HTERT RPE-1 (cell line): ENCODE measurements around the gene SIGLEC8.
"Not testable (repeated sequence)": the region's sequence is repeated elsewhere in the genome, so short reads cannot be mapped to it uniquely, and the experiment has no call there.

ENCODE experiments used
- in situ Hi-C: fragments of 300-500 bp; cut with MboI; formaldehyde crosslinking; loops from 4 replicates; pipeline ENCODE4 v1.14.3; 2020; ENCODE audit warnings: low sequenced_read_pairs

SIGLEC8 gene

DNA sequence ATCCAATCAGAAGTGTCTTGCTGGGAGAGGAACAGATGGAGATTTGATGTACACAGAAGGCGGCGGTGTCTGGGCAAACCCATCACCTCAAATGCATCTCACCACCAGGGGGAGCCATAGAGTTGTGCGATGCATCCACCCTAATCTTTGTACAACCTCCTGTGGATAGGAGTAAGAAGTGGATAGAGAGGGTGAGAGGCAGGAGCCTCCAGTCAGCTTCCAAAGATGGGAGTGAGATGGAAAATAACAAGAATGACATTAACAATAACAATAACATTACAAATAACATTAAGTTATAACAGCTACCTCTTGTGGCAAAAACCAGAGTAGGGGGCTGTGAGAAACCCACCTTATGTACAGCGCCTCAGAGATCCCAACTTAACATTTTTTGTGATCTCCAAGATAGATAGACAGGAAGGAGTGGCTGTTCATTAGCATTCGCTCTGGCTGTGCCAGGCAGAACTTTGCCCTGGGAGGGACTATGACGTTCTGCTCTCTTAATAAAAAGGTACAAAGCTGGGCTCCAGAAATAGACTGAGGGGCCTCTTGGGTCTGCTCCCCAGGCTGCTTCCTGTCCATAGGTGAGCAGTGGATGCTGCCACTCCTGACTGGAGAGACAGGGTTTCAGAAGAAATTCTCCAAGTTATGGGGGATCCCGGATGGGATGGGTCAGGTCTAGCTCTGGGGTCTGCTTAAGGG lies 14.9 kb upstream of the SIGLEC8 start:
- in situ Hi-C loops = no loop called here

DNA sequence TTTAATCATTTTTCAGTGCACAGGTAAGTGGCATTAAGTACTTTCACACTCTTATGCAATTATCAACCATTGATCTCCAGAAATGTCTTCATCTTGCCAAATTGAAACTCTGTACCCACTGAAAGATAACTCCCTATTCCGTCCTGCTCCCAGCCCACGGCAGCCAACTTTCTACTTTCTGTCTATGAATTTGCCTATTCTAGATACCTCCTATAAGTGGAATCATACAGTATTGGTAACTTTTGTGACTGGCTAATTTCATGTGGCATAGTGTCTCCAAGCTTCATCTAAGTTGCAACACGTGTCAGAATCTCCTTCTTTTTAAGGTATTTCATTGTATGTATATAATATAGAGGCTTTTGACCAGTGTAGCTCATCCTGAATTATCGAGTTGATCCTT lies 14.4 kb upstream of the SIGLEC8 start:
- in situ Hi-C loops = no loop called here

DNA sequence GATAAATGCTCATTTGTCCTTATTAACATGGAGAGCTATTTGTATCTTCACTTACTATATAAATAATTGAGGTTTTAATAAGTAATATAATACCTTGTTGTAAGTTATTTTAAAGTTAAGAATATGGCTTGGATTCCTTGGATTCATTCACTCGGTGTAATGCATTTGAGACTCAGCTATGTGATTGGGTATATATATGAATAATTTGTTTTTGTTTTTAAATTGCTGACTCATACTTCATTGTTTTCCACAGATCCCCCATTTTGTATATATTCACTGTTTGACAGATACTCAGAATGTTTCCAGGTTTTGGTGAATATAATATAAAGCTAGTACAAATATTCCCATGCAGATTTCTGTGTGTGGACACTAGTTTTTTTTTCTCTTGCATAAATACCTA lies 13.3 kb upstream of the SIGLEC8 start:
- in situ Hi-C loops = no loop called here

DNA sequence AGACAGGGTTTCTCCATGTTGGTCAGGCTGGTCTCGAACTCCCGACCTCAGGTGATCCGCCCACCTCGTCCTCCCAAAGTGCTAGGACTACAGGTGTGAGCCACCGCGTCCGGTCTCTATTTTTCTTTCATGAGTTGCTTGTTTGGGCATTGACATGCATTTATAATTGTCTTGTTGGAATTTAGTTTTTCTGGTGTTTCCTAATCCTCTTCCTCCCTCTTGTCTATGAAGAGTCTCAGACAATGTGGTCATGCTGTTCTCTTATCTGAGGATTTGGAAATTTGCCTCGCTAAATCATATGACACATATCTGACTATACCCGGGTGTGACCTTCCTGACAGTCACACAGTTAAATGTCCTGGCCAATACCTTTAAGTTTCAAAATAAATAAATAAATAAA lies 12.7 kb upstream of the SIGLEC8 start:
- in situ Hi-C loops = no loop called here

DNA sequence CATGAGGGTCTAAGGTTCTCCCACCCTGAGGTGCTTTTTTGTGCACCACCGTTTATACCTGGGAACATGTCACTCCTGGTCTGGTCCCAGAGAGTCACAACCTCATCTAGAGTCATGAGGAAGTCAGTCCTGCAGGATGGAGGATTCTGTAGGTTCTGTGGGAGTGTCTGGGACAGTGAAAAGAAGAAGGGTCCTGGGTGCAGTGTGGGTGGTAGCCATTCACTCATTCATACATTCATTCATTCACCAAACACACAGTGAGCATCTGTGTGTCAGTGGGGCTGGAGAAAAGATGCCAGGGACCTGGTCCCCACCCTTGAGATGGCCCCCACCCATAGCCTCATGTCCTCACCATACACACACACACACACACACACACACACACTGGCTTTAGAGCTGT lies 11.4 kb upstream of the SIGLEC8 start:
- in situ Hi-C loops = no loop called here

DNA sequence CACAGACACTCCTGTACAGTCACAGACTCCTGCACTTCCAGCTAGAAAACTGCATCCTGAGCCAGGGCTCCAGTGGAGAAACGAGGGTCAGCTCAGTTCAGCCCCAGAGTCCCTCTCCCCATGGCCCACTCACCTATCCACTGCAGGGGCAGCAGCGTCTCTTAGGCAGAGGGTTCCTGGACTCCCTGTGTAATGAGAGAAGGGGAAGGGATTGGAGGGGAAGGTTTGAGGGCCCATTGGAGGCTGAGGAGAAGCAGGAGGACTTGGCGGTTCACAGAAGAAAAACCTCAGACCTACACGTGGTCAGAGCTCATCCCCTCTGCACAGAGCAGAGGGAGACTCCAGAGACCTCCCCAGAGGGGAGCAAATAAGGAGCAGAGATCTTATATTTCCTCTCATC lies 10.9 kb upstream of the SIGLEC8 start:
- in situ Hi-C loops = no loop called here

DNA sequence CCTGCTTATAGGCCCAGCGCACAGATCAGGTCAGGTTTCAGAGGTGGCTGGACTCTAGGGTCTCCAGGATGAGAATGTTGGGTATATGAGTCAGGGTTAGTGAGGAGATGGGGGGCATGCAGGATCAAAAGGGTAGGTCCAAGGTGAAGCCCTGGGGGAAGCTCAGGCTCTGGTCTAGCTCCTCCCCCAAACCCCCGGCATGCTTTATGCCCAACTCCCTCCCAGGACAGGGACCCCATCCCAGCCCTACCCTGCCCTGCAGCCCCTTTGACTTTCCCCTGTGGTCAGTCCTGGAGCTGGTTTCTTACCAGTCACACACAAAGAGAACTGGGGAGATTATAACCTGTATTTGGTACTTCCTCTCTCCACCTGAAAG lies 10.3 kb upstream of the SIGLEC8 start:
- in situ Hi-C loops = no loop called here

DNA sequence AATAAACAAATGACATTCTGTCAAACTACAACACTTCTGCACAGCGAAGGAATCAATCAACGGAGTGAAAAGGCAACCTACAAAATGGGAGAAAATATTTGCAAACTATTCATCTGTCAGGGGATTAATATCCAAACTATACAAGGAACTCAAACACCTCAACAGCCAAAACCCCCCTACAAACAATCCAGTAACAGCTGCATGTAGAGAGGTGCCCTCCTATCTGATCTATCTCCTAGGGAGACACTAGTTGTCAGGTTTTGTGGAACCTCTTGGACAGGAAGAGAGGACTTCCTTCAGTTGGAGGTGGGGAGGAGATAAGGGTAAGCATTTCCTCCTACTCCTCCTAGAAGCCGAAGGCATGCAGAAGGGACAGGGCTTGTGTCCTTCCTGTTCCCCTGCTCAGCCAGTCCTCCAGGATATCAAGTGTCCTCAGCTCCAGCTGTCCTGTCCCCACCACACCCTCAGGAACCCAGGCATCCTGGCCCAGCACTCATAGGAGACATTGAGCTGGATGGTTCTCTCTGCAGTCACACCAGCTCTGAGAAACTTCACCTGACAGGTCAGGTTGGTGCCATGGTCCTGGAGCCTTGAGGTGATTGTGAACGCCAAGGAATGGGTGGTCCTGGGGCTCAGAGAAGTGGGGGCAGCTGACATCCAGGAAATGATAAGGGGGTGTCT lies 9.8 kb upstream of the SIGLEC8 start:
- in situ Hi-C loops = no loop called here

DNA sequence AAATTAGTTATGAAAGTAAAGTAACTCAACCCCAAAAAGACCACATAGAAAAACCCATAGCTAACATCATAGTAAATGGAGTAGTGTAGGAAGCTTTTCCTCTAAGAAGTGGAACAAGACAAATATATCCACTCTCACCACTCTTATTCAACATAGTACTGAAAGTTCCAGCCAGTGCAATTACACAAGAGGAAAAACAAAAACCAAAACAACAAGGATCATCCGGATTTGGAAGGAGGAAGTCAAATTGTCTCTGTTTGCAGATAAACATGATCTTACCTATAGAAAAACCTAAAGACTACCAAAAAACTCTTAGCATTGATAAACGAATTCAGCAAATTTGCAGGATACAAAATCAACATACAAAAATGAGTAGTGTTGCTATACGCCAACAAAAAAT lies 8.5 kb upstream of the SIGLEC8 start:
- in situ Hi-C loops = no loop called here

DNA sequence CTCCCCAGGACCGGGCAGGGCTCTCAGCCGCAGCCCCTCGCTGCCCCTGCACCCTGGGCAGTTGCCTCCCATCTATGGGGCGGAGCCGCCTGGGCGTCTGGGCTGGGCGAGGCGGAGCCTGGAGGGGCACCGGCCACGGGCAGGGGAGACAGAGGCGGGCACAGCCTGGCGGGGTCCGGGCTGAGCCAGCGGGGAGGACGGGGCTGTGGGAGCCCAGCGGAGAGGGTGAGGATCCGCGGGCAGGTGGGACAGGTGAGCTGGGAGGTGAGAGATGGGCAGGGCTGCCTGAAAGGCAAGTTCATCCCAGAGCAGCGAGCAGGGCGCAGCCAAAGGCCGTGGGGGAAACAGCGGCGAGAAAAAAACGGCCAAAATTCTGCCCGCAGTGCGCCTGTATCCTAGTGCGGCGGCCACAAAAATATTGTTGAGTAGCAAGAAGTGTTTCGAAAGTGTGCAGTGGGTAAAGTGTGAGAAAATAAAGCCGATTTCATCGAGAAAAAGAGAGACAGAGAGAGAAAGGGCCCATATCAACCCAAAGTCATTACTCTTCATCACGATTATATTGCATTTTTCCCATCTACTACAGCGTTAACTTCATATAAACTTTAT lies 5.8 kb upstream of the SIGLEC8 start:
- in situ Hi-C loops = not testable (repeated sequence)

DNA sequence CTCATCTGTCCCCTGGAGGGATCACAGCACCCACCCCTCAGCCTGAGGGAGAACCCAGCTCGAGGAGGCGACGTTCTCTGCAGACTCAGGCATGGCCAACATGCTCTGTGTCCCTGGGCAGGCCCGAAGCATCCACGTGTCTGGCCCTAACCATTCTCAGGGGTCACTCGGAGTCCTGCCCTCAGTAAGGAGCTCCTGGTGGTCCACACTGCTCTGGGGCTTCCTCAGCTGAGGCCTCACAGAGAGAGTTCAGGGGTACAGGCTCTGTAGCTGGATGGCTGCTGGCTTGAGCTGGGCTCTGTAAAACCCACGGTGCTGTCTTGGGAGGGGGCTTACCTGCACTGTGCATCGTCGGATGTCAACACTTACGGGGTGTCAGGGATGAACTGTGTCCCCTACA lies 4.4 kb upstream of the SIGLEC8 start:
- in situ Hi-C loops = no loop called here

DNA sequence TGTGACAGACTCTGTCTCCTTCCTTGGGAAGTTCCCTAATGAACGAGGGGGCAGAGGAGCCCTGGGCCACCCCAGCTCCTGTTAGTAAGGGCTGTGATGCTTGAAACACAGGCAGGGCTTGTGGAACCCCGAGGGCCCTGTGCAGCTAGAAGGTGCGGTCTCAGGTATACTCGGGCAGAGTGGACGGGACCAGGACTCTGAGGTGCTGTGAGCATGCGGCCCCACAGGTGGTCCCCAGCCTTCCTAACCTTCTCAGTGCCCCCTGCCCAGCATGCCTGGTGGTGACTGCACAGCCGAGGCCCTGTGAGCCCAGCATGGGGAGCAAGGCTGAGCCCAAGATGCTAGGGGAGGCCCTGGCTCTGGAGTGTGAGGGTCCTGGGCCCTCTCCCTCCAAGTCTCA lies 4.0 kb upstream of the SIGLEC8 start:
- in situ Hi-C loops = no loop called here

DNA sequence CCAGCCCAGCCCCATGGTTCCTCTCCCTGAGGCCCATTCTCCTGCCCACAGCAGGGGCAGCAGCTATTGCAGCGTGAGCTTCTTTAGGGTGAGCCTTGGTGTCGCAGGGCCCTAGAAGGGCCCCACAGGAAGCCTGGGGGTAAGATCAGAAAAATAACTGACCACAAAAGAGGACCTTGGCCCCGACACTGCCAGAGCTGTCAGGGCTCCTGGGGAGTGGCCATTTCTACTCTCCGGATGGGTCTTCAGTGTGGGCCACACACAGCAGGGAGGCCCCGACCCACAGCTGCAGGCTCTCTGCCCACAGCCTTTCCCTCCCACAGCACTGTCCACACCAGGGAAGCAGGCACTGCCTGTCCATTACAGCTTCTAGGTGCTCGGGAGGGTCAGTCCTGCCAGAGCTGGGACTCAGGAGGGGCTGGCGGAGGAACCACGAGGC lies 3.5 kb upstream of the SIGLEC8 start:
- in situ Hi-C loops = no loop called here

DNA sequence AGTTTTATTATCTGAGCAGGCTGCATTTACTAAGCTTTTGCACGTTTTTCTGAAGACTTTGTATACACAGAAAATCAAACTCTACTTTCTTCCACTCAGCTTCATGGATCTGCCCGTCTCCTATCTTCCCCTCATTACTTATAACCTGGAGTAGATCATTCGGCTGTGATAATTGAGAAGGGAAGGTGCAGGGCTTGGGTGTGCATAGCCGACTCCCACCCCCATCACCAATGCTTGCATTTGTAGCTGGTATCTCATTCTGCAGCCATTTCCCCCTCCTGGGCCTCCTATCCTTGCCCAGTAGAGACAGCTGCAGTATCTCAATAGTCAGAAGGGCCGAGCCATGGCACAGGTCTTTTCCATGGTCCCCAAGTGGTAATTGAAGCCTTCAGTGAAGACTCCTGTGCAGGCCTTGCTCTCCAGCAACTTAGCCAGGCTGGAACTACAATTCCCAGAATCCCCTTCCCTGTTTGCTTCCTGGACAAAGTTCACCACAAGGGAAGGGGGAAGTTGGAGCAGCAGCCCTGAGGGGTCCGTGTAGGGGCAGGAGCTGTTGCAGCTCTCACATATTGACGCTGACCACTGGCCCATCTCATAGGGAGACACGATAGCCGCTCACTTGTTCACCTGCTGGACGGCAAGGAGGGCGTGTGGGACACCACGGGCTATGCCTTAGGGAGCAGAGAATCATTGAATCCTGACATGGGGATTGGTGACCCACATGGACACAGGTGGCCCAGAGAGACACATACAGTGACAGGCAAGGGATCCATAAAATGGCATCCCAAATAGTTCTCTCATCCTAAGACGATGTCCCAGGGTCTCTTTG lies 2.1 kb upstream of the SIGLEC8 start:
- in situ Hi-C loops = no loop called here

DNA sequence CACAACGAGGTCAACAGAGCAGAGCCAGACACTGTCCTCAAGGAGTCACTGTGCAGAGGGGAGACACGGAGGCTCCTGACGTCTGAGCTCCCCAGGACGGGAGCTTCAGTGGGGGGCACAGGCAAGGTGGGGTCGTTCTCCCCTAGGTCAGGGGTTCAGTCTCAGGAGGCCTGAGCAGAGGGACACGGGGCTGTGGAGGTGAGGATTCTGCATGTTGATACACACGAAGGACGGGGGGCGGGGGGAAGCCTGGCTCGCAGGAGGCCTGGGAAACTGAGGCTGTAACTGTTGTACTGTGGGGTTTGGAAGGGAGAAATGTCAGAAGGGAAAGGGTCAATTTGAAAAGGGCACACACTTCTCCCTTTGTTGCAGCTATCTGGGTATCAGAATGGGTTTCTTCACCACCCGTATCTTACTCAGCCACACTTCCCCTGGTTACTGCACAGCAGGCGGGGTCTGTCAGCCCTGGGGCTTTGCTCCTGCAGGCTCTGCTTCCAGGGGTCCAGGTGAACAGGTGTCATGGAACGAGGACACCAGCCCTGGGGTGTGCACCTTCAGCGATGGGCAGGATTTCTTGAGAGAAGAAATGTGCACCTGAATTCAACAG lies 748 bp upstream of the SIGLEC8 start:
- in situ Hi-C loops = no loop called here

DNA sequence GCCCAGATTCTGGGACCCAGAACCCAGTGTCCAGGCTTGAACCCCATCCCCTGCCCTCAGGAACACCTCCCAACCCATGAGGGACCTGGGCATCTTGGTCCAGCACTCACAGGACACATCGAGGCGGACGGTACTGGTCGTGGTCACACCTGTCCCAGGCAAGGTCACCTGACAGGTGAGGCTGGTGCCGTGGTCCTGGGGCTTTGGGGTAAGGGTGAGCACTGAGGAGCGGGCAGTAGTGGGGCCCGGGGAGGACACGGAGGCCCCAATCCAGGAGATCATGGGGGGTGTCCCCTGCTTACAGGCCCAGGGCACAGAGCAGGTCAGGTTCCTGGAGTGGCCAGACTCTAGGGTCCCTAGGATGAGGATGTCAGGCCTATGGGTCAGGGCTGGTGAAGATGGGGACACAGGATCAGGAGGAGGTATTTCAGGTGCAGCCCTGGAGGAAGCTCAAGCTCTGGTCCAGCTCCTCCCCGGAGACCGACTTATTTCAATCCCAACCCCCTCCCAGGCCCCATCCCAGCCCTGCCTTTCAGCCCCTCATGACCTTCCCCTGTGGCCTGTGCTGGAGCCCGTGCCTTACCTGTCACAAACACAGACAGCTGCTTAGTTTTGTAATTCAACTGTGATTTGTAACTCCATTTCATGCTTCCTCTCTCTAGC lies 772 bp downstream of the SIGLEC8 start:
- in situ Hi-C loops = no loop called here

DNA sequence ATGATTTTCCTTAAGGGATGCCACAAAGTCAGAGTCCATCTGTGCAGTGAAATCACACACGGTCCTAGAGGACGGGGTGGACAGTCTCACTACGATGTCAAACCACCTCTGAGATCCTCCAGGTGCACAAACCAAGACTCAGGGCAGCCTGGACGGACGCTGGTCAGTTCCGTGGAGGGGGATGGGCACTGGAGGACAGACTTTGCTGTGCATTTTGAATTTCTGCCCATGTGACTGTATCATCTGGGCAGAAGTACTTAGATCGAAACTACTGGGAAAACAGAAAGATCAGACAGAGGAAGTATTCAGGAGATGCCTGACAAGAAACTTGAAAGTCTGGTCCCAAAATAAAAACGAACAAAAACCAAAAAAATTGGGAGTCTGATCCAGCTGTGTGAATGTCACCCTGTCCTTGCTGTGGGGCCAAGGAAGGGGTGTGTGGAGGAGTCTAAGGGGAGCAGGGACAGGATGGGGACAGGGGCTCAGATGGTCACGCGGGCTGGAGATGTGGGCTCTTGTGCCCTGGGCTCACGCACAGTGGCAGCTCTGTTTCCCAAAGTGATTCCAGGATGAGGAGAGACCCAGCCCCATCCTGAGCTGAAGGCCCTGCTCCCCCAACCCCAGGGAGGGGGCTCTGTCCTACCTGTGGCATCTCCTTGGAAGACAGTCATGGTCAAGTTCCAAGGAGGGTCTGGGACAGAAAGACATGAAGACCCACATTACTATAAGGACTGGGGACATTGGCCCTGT lies 1.5 kb downstream of the SIGLEC8 start:
- in situ Hi-C loops = no loop called here

DNA sequence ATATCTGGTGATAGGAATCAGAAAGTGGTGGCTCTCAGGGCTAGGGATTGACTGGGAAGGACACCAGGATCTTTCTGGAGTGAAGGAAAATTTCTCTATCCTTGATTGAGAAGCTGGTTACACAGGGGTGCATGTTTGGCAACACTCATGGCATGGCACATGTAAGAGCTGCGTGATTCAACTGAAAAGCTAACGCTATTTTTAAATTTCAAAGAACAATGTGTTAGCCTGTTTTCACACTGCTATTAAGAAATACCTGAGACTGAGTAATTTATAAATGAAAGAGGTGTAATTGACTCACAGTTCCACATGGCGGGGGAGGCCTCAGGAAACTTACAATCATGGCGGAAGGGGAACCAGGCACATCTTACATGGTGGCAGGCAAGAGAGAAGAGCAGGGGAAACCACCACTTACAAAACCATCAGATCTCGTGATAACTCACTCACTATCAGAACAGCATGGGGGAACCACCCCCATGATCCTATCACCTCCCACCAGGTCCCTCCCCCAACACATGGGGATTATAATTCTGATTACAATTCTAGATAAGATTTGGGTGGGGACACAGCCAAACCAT lies 7.4 kb downstream of the SIGLEC8 start:
- in situ Hi-C loops = no loop called here

DNA sequence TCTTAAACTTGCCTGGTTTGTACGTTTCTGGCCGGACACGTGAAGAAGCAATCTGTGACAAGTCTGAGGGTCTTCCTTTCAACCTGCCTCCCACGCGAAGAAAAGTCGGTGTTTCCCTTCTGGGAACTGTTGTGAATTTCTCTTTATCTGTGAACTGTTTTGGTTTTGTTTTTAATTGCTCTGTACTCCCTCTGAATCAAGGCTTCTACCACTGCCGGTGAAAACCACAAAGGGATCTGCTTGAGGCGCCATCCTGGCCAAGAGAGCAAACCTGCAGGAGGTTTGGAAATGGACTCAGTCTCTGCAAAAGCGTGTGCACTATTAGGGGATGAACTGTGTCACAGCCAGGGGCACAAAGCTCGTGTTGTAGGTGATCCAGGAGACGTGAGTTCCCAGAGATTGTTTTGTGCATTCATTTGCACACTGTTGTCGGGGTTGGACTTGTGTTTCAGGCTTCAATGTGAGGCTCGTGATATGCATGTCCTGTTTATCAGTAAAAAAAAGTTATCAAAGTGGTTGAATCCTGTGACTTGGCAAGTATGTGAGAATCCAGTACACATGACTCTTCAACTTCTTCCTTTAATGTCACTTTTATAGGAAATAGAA lies 9.7 kb downstream of the SIGLEC8 start:
- in situ Hi-C loops = no loop called here
